ENCODE data around the gene ARAP1.
"Not testable (repeated sequence)": the region's sequence is repeated elsewhere in the genome, so short reads cannot be mapped to it uniquely, and the experiment has no call there.

The ARAP1 gene

DNA sequence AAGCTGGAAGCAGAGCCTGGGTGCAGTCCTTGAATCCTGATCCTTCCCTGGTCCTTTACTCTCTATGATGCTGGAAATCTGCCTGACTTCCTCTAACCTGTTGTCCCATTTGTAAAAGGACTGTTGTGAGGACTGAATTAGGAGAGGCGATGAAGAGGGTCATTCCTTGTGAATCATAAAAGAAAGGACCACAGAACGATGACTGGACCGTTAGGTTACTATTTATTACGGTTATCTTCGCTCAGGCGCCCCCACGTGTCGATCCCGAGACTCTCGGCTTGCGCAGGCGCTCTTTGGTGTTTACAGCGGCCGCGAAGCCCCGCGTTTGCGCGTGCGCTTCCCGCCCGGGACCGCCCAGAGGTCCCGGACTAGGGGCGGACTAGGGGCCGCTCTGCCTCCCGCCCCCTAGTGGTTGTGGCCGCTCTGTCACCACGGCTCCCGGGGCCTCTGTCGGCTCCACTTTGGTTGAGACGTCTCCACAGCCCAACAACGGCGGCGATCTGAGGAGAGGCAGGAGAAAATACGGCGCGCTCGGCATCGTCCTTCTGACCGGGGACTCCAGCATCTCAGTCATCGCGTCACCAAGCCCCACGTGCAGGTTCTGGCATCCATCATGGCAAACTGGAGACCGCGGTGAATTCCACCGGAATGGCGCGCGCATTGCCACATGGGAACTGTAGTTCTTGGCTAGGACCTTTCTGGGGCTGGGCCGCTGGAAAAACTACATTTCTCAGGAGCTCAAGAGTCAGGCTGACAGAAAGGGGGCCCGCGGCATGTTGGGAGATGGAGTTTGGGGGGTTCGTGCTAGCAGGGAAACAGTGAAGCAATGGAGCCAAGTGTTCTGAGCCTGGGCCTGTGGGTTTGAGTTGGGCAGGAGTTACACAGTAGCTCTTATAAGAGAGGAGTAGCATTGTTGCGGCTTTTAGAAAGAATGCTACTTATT lies 41.5 kb upstream of the ARAP1 start, which contains the start of gene STARD10:
Gene STARD10 (minus strand): TSS at position 623 of the 943 bp plus-strand sequence. CDS start 12,866 bp downstream, outside the sequence.
- Histone ChIP-seq H4K20me1 (ENCODE audit: insufficient read depth, low read length, poor library complexity, severe bottlenecking) (no peaks in the 10 kb centered on the region), H3K4me1 (ENCODE audit: insufficient read depth, low read length, poor library complexity, severe bottlenecking) (peaks cover 28% of the 10 kb centered on the region), H3K36me3 (ENCODE audit: insufficient read depth, low read length) (no peaks in the 10 kb centered on the region), H3K4me2 (ENCODE audit: low read depth, low read length, poor library complexity, severe bottlenecking) (peak within 1 kb of the TSS; percentile 71), H3K4me3 (ENCODE audit: low read length, poor library complexity, severe bottlenecking) (peak within 1 kb of the TSS; percentile 80), H3K27me3 (ENCODE audit: insufficient read depth, low read length, poor library complexity, severe bottlenecking) (no peaks in the 10 kb centered on the region), H3K79me2 (ENCODE audit: insufficient read depth, low read length) (peaks cover 10% of the 10 kb centered on the region), H3K9ac (ENCODE audit: low read depth, low read length, poor library complexity, severe bottlenecking) (peak within 1 kb of the TSS; percentile 69), H3K9me2 (replicated peaks; ENCODE audit: low read depth, low read length) (no peaks in the 10 kb centered on the region), H2AFZ (ENCODE audit: low read length) (peak within 1 kb of the TSS; percentile 92), H3F3A (ENCODE audit: low read depth) (no peaks in the 10 kb centered on the region), H3K9me3 (ENCODE audit: insufficient read depth, low read depth, low read length) (no peaks in the 10 kb centered on the region)
- no peak for TF ChIP-seq EZH2phosphoT487 (IDR thresholded peaks at IDR 0.05; ENCODE audit: borderline replicate concordance)
- TF ChIP-seq, protein P1, sequence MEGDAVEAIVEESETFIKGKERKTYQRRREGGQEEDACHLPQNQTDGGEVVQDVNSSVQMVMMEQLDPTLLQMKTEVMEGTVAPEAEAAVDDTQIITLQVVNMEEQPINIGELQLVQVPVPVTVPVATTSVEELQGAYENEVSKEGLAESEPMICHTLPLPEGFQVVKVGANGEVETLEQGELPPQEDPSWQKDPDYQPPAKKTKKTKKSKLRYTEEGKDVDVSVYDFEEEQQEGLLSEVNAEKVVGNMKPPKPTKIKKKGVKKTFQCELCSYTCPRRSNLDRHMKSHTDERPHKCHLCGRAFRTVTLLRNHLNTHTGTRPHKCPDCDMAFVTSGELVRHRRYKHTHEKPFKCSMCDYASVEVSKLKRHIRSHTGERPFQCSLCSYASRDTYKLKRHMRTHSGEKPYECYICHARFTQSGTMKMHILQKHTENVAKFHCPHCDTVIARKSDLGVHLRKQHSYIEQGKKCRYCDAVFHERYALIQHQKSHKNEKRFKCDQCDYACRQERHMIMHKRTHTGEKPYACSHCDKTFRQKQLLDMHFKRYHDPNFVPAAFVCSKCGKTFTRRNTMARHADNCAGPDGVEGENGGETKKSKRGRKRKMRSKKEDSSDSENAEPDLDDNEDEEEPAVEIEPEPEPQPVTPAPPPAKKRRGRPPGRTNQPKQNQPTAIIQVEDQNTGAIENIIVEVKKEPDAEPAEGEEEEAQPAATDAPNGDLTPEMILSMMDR (conservative IDR thresholded peaks at IDR 0.05; ENCODE audit: low read length): peak; percentile 94

DNA sequence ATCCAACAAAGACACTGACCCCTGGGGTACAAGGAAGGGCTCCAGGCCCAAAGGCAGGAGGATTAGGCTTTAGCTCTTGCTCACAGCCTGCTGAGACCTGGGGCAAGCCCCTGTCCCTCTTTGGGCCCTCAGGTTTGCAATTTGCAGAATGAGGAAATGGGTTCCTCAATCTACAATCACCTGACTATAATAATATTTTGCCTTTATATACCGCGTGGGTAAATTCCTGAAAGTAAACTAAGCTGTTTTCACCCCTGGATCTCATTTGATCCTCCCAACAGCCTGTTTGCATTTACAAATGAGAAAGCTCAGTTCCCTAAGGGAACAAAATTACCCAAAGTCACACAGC lies 40.8 kb upstream of the ARAP1 start:
- Histone ChIP-seq H3K9me2 (replicated peaks; ENCODE audit: low read depth, low read length) (no peaks in the 10 kb centered on the region), H3K4me3 (ENCODE audit: low read length, poor library complexity, severe bottlenecking) (peak overlapping the region; percentile 80), H3F3A (ENCODE audit: low read depth) (no peaks in the 10 kb centered on the region), H3K9ac (ENCODE audit: low read depth, low read length, poor library complexity, severe bottlenecking) (peak overlapping the region; percentile 69), H3K79me2 (ENCODE audit: insufficient read depth, low read length) (peaks cover 10% of the 10 kb centered on the region), H3K4me2 (ENCODE audit: low read depth, low read length, poor library complexity, severe bottlenecking) (peak overlapping the region; percentile 71), H2AFZ (ENCODE audit: low read length) (peak overlapping the region; percentile 59), H3K9me3 (ENCODE audit: insufficient read depth, low read depth, low read length) (no peaks in the 10 kb centered on the region), H3K36me3 (ENCODE audit: insufficient read depth, low read length) (no peaks in the 10 kb centered on the region), H4K20me1 (ENCODE audit: insufficient read depth, low read length, poor library complexity, severe bottlenecking) (no peaks in the 10 kb centered on the region), H3K27me3 (ENCODE audit: insufficient read depth, low read length, poor library complexity, severe bottlenecking) (no peaks in the 10 kb centered on the region), H3K4me1 (ENCODE audit: insufficient read depth, low read length, poor library complexity, severe bottlenecking) (peaks cover 31% of the 10 kb centered on the region)
- TF ChIP-seq, protein P1 (conservative IDR thresholded peaks at IDR 0.05; ENCODE audit: low read length): no peak
- no peak for TF ChIP-seq EZH2phosphoT487 (IDR thresholded peaks at IDR 0.05; ENCODE audit: borderline replicate concordance)

DNA sequence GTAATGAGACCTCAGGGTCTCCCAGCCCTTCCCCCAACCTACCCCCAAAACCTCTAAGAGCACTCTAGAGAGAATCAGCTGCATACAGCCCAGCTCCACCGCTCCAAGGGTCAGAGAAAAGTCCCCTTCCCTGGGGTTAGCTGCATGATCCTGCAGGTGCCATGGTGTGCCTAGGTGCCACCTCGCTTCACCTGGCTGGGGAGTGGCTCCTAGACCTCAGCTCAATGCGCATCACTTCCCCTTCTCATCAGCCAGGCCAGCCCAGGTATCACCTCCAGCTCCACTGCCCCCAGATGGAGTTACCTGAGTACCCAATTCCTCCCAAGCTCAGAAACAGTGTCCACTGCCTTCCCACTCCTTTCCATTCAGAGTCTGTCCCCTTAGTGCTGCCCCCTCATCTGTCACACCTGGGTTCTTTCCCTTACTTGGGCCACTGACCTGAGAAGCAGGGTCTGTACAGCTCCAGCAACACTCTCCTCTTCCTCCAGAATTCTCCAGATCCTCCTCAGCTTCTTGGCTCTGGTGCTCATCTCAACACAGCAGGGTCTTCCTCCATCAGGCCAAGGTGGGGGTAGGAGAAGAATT lies 40.3 kb upstream of the ARAP1 start:
- H3K9me2 ChIP-seq (replicated peaks; ENCODE audit: low read depth, low read length): no peaks in the 10 kb centered on the region
- peaks cover 10% of the 10 kb centered on the region for H3K79me2 ChIP-seq (ENCODE audit: insufficient read depth, low read length)
- peak overlapping the region; percentile 69 for H3K9ac ChIP-seq (ENCODE audit: low read depth, low read length, poor library complexity, severe bottlenecking)
- H3K4me3 ChIP-seq (ENCODE audit: low read length, poor library complexity, severe bottlenecking): peak overlapping the region; percentile 80
- H3K27me3 ChIP-seq (ENCODE audit: insufficient read depth, low read length, poor library complexity, severe bottlenecking): no peaks in the 10 kb centered on the region
- peak overlapping the region; percentile 71 for H3K4me2 ChIP-seq (ENCODE audit: low read depth, low read length, poor library complexity, severe bottlenecking)
- H2AFZ ChIP-seq (ENCODE audit: low read length): no peak overlapping the region
- H3K4me1 ChIP-seq (ENCODE audit: insufficient read depth, low read length, poor library complexity, severe bottlenecking): peaks cover 36% of the 10 kb centered on the region
- H3K9me3 ChIP-seq (ENCODE audit: insufficient read depth, low read depth, low read length): no peaks in the 10 kb centered on the region
- H4K20me1 ChIP-seq (ENCODE audit: insufficient read depth, low read length, poor library complexity, severe bottlenecking): no peaks in the 10 kb centered on the region
- no peaks in the 10 kb centered on the region for H3F3A ChIP-seq (ENCODE audit: low read depth)
- TF ChIP-seq, protein P1 (conservative IDR thresholded peaks at IDR 0.05; ENCODE audit: low read length): no peak
- no peak for TF ChIP-seq EZH2phosphoT487 (IDR thresholded peaks at IDR 0.05; ENCODE audit: borderline replicate concordance)
- no peaks in the 10 kb centered on the region for H3K36me3 ChIP-seq (ENCODE audit: insufficient read depth, low read length)

DNA sequence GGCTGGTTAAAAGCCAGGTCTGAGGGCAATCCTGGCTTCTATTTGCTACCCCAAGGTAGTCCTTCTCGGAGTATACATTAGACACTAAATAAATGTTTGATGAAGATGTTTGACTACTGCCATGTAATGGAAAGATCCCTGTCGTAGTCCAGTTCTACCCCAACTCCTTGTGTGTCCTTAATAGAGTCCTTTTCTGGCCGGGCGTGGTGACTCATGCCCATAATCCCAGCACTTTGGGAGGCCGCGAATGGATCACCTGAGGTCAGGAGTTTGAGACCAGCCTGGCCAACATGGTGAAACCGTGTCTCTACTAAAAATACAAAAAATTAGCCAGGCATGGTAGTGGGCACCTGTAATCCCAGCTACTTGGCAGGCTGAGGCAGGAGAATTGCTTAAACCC lies 39.0 kb upstream of the ARAP1 start:
- Histone ChIP-seq H3K79me2 (ENCODE audit: insufficient read depth, low read length) (peaks cover 10% of the 10 kb centered on the region), H3K4me2 (ENCODE audit: low read depth, low read length, poor library complexity, severe bottlenecking) (peak overlapping the region; percentile 49), H3K4me3 (ENCODE audit: low read length, poor library complexity, severe bottlenecking) (peak overlapping the region; percentile 33), H3K4me1 (ENCODE audit: insufficient read depth, low read length, poor library complexity, severe bottlenecking) (peaks cover 41% of the 10 kb centered on the region)
- H3F3A ChIP-seq (ENCODE audit: low read depth); H3K9me3 ChIP-seq (ENCODE audit: insufficient read depth, low read depth, low read length); H3K9ac ChIP-seq (ENCODE audit: low read depth, low read length, poor library complexity, severe bottlenecking); H4K20me1 ChIP-seq (ENCODE audit: insufficient read depth, low read length, poor library complexity, severe bottlenecking); H3K9me2 ChIP-seq (replicated peaks; ENCODE audit: low read depth, low read length); H2AFZ ChIP-seq (ENCODE audit: low read length); H3K27me3 ChIP-seq (ENCODE audit: insufficient read depth, low read length, poor library complexity, severe bottlenecking); H3K36me3 ChIP-seq (ENCODE audit: insufficient read depth, low read length): not testable (repeated sequence)

All from Loucy (cell line).